Right lobe of liver (tissue), 4 donors: ENCODE measurements around the gene ULK2.

ENCODE experiments used
- CTCF ChIP-seq, 4 donors: fragments of 200-600 bp in 3 of 4; fragments of 450-650 bp in 1 of 4; IDR thresholded peaks; one replicate each; pipeline versions ENCODE4 v1.5.1 to v1.8.0; 2016 to 2022; ENCODE audit warnings: antibody characterized with exemption in 4 of 4, mild to moderate bottlenecking in 2 of 4
- POLR2A ChIP-seq: fragments of 450-650 bp; IDR thresholded peaks from one replicate; pipeline ENCODE4 v1.6.1; 2017; ENCODE audit warnings: antibody characterized with exemption, mild to moderate bottlenecking
- donor health status: DM: no; HTN: no; CAD: no.
- donor health status: DM: no; HTN: no; CAD: no.
- donor health status: DM: no; HTN: yes; CAD: no.

DNA sequence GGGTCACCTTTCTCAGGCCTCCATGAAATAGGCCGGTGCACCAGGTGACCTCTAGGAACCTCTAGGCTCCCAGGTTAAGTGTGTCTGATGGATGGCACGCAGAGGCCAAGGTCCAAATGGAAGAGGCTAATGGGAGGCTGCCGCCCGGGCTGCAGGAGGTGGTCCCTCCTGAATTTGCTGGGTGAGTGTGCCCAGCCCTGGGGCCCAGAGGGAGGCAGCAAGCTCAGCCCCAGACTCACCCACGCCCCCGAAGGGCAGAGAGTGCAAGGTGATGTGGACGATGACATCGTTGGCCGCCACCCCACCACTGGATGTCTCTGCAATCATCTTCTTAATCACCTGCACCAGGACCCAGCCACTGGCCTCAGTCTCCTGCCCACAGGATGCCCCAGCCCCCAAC is 129.0 kb downstream of the ULK2 start:
- TF ChIP-seq CTCF (IDR thresholded peaks at IDR 0.05): no peak
- no peak for TF ChIP-seq POLR2A
